SU-DHL-6 (cell line): ENCODE data around the gene SDK1.

Experiments
- H2AFZ ChIP-seq: fragments of 200-600 bp; sonication (generic); 2 replicates; pipeline ENCODE4 v1.6.1; 2014; ENCODE audit warnings: low read depth, mild to moderate bottlenecking, moderate library complexity, mixed read lengths, antibody characterized with exemption, low read length; ENCODE audit not compliant: severe bottlenecking
- H3F3A ChIP-seq: fragments of 200-600 bp; shearing (Covaris generic); 2 replicates; pipeline ENCODE4 v1.6.0; 2016; ENCODE audit warnings: antibody characterized with exemption, mild to moderate bottlenecking; ENCODE audit not compliant: insufficient read depth
- H3K27ac ChIP-seq: fragments of 200-600 bp; sonication (generic); 2 replicates; pipeline ENCODE4 v1.5.1; 2016; ENCODE audit warnings: low read depth, mild to moderate bottlenecking, low read length, moderate library complexity, mixed read lengths
- H3K27me3 ChIP-seq: fragments of 200-600 bp; sonication (generic), shearing (Covaris generic); 2 replicates; pipeline ENCODE4 v1.6.0; 2014; ENCODE audit warnings: mild to moderate bottlenecking, low read length
- H3K36me3 ChIP-seq: fragments of 200-600 bp; sonication (generic); 2 replicates; pipeline ENCODE4 v1.6.1; 2014; ENCODE audit warnings: mild to moderate bottlenecking, low read length, mixed read lengths
- H3K4me2 ChIP-seq: fragments of 300-600, 200-600 bp; shearing (Covaris generic), sonication (generic); 2 replicates; pipeline ENCODE4 v1.6.0; 2014; ENCODE audit warnings: low read length, low read depth, mild to moderate bottlenecking; ENCODE audit not compliant: poor library complexity, severe bottlenecking
- H3K4me3 ChIP-seq: fragments of 200-600 bp; sonication (generic); 2 replicates; pipeline ENCODE4 v1.5.1; 2014; ENCODE audit warnings: antibody characterized with exemption, low read length, mild to moderate bottlenecking, mixed read lengths; ENCODE audit not compliant: insufficient read depth, poor library complexity, severe bottlenecking
- H3K79me2 ChIP-seq: fragments of 200-600 bp; sonication (generic); 2 replicates; pipeline ENCODE4 v1.6.1; 2014; ENCODE audit warnings: mild to moderate bottlenecking, low read length, moderate library complexity; ENCODE audit not compliant: insufficient read depth
- H3K9ac ChIP-seq: fragments of 200-600 bp; sonication (generic); 2 replicates; pipeline ENCODE4 v1.7.0; 2014; ENCODE audit warnings: mild to moderate bottlenecking, low read length
- H3K9me2 ChIP-seq: fragments of 200-600 bp; sonication (generic); replicated peaks from 2 replicates; pipeline ENCODE4 v1.6.1; 2014; ENCODE audit warnings: low read length; ENCODE audit not compliant: insufficient read depth
- H3K9me3 ChIP-seq: fragments of 200-600 bp; sonication (generic); 2 replicates; pipeline ENCODE4 v1.6.1; 2014; ENCODE audit warnings: low read length, mixed read lengths; ENCODE audit not compliant: insufficient read depth
- H4K20me1 ChIP-seq: fragments of 200-600 bp; sonication (generic); 2 replicates; pipeline ENCODE4 v1.6.1; 2014; ENCODE audit warnings: low read depth, mild to moderate bottlenecking, antibody characterized with exemption, low read length, moderate library complexity, mixed read lengths
- EZH2phosphoT487 ChIP-seq: fragments of 200-600 bp; sonication (generic), shearing (Covaris generic); conservative IDR thresholded peaks from 2 replicates; pipeline ENCODE4 v1.6.1; 2018; ENCODE audit warnings: mild to moderate bottlenecking, antibody characterized with exemption, low read length, moderate library complexity, mixed read lengths
- TF ChIP-seq, protein P1 (sequence below): fragments of 200-600 bp; sonication (generic); IDR thresholded peaks from one replicate; pipeline ENCODE4 v1.5.1; 2017; ENCODE audit warnings: antibody characterized with exemption, mild to moderate bottlenecking, low read length, moderate library complexity; ENCODE audit not compliant: insufficient read depth, poor library complexity, severe bottlenecking

The SDK1 gene

DNA sequence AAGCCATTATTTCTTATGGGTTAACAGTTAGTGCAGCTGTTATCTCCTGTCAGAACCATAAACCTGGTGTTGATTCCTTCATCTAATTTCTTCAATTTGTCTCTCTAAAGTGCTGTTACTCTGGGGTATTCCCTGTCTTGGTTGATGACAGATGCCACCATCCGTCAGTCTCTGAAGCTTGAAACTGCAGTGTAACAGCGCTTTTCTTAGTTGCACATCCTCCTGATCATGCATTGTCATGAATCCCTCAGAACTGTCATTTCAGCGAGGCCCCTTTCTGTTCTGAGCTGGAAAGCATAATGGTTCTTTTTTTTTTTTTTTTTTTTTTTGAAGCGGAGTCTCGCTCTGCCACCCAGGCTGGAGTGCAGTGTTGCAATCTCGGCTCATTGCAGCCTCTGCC is 193.9 kb downstream of the SDK1 start:
- H3K27ac ChIP-seq: no peak overlapping the region
- H3K9ac ChIP-seq: no peak overlapping the region
- no peak overlapping the region for H3K4me2 ChIP-seq
- no peak for TF ChIP-seq EZH2phosphoT487
- TF ChIP-seq, protein P1, sequence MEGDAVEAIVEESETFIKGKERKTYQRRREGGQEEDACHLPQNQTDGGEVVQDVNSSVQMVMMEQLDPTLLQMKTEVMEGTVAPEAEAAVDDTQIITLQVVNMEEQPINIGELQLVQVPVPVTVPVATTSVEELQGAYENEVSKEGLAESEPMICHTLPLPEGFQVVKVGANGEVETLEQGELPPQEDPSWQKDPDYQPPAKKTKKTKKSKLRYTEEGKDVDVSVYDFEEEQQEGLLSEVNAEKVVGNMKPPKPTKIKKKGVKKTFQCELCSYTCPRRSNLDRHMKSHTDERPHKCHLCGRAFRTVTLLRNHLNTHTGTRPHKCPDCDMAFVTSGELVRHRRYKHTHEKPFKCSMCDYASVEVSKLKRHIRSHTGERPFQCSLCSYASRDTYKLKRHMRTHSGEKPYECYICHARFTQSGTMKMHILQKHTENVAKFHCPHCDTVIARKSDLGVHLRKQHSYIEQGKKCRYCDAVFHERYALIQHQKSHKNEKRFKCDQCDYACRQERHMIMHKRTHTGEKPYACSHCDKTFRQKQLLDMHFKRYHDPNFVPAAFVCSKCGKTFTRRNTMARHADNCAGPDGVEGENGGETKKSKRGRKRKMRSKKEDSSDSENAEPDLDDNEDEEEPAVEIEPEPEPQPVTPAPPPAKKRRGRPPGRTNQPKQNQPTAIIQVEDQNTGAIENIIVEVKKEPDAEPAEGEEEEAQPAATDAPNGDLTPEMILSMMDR: no peak
- no peaks in the 10 kb centered on the region for H3K27me3 ChIP-seq
- no peak overlapping the region for H3K4me3 ChIP-seq
- H4K20me1 ChIP-seq: no peaks in the 10 kb centered on the region
- H2AFZ ChIP-seq: no peak overlapping the region
- H3K36me3 ChIP-seq: no peaks in the 10 kb centered on the region
- no peaks in the 10 kb centered on the region for H3F3A ChIP-seq
- H3K9me2 ChIP-seq: no peaks in the 10 kb centered on the region
- H3K79me2 ChIP-seq: no peaks in the 10 kb centered on the region
- H3K9me3 ChIP-seq: peaks cover 1% of the 10 kb centered on the region; the same call in 1 of the 2 replicates

DNA sequence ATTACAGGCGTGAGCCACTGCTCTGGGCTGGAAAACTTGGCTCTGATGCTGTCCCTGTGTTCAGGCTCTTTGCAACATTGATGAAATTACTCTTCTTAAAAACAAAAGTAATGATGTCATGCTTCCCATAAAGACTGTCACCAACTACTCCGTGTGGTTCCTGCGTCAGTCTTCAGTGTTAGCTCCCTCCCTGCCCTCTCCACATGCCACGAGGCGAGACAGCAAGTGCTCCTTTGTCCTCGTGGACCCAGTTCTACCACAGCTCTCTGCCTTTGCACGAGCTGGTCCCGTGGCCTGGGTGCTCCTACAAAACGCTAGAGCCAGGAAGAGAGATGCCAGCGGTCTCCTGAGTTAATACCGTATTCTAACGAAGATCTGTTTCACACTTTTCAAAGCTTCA is 194.5 kb downstream of the SDK1 start:
- H3K4me2 ChIP-seq: no peak overlapping the region
- H3K27ac ChIP-seq: no peak overlapping the region

DNA sequence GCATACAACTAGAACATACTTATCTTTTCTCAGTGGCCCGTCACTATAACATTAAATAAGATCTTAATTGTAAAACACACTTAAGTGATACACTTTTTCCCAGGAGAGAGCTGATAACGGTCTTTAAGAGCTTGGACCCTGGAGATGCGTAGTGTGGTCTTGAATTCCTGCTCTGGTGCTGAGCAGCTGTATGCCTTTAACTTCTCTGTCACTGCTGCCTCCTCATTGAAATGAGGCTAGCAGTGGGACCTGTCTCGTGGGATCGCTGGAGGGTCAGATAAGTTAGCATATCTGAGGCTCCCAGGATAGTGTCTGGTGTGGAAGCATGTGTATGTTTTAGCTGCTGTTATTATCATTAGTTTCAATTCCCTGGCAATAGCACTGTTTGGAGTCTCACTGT is 194.9 kb downstream of the SDK1 start:
- H3K9me3 ChIP-seq: peaks cover 7% of the 10 kb centered on the region
- no peak overlapping the region for H3K27ac ChIP-seq
- H3K27me3 ChIP-seq: no peaks in the 10 kb centered on the region
- H3K36me3 ChIP-seq: no peaks in the 10 kb centered on the region
- H3K4me3 ChIP-seq: no peak overlapping the region
- no peaks in the 10 kb centered on the region for H4K20me1 ChIP-seq
- H3F3A ChIP-seq: no peaks in the 10 kb centered on the region
- H3K79me2 ChIP-seq: no peaks in the 10 kb centered on the region
- TF ChIP-seq, protein P1: no peak
- no peak for TF ChIP-seq EZH2phosphoT487
- no peak overlapping the region for H2AFZ ChIP-seq
- H3K9me2 ChIP-seq: no peaks in the 10 kb centered on the region
- no peak overlapping the region for H3K4me2 ChIP-seq
- no peak overlapping the region for H3K9ac ChIP-seq

More for the DNA sequence above, 194.5 kb downstream of the SDK1 start:
- no peak for TF ChIP-seq EZH2phosphoT487
- TF ChIP-seq, protein P1: no peak
- Histone ChIP-seq H3K9me2 (no peaks in the 10 kb centered on the region), H3K27me3 (no peaks in the 10 kb centered on the region), H3K4me3 (no peak overlapping the region), H3K9ac (no peak overlapping the region), H3F3A (no peaks in the 10 kb centered on the region), H2AFZ (no peak overlapping the region), H4K20me1 (no peaks in the 10 kb centered on the region), H3K9me3 (peaks cover 7% of the 10 kb centered on the region; the same call in 1 of the 2 replicates), H3K79me2 (no peaks in the 10 kb centered on the region), H3K36me3 (no peaks in the 10 kb centered on the region)
